GM21390 (cell line): ENCODE data around the gene TSKU.

Experiments
- ATAC-seq: cut with Tn5 transposase; IDR thresholded peaks from one replicate; pipeline ENCODE4 v1.9.1; 2021; ENCODE audit not compliant: unreplicated experiment

TSKU gene

DNA sequence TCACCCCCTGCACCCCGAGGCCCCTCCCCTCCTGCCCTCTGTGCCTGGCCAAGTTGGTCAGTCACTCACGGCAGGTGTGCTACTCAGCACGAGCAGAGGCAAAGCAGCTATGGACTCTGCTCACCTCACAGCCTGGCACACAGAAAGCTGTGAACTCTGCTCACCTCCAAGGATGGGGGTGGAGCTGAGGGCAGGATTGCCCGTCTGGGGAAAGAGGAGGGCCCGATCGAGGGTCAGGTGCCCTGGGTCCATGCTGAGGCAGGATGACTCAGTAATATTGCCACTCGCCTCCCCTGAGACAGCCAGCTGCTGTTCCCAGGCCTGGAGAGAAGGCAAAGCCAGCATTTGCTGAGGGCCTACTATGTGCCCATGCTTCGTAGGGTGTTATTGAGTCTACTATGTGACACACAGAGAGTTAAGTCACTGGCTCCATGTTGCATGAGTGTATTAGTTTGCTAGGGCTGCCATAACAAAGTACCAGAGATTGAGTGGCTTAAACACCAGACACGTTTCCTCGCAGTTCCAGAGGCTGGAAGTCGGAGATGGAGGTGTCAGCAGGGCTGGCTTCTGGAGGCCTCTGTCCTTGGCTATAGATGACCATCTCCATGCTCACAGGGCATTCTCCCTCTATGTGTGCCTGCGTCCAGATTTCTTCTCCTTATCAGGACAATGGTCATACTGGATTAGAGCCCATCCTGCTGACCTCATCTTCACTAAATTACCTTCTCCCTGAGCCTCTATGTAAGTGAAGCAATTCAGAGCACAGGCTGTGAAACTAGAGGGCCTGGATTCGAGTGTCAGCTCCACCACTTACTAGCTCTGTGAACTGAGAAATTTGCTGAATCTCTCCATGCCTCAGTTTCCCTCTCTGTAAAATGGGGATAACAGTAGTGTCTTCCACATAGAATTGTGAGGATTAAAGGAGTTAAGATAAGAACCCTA lies 13.2 kb upstream of the TSKU start:
- ATAC-seq, result no peak

DNA sequence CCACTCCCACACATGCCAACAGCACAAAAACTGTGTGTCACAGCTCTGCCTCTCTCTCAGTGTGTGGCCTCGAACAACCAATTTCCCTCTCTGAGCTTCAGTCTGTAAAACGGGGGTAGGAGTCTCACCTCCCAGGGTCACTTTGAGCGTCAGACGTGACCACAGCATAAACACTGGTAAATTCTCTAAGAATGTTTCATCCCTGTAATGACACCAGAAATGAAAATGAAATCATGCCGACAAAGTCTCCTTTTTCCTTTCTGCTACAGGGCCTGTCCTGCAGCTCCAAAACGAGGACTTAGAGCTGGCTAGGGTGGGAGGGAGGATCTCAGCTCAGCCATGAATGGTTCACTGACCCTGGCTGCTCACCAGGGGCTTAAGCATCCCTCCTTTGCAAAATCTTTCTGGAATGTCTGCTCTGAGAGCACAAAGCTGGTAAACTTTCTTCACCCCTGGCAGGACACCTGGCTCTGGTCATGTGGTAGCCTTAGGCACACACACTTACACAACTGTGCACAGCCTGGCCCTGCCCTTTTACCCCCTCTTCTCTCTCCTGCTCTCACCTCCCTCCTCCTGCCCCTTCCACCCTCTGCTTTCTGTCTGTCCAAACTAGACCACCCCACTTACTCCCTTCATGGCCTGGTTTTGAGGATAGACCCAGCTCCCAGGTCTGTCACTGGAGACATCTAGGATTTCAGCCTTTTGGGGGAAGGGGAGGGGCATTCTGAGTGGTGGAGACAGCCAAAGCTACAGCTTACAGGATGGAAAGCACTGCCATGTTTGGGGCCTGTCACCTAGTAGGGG lies 12.3 kb upstream of the TSKU start:
- no peak for ATAC-seq

DNA sequence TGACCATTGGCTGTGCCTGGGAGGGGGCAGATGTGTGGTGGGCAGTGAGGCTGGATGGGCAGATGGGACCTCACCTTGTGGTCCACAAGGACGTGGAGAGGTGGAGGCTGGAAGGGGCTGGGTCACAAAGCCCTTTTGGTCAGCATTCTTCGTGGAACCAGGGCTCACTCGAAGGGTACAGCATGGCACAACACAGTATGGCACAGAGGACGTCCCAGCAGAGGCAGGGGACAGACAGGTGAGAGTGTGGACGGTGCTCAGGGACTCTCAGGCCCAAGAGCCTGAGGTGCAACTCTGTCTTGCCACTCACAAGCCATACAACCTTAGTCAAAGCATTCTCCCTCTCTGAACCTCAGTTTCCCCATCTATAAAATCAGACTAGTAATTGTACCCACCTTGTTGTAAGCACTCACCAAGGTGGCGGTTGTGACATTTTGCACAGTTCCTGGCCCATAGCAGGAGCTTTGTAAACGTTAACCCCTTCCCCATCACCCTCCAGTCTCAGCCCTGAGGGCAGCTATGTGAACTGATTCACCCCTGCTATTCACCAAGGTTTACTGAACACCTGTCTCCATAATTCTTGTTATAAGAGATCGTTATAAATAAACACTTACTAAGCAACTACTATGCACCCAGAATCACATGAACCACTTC lies 11.6 kb upstream of the TSKU start:
- ATAC-seq, result no peak

DNA sequence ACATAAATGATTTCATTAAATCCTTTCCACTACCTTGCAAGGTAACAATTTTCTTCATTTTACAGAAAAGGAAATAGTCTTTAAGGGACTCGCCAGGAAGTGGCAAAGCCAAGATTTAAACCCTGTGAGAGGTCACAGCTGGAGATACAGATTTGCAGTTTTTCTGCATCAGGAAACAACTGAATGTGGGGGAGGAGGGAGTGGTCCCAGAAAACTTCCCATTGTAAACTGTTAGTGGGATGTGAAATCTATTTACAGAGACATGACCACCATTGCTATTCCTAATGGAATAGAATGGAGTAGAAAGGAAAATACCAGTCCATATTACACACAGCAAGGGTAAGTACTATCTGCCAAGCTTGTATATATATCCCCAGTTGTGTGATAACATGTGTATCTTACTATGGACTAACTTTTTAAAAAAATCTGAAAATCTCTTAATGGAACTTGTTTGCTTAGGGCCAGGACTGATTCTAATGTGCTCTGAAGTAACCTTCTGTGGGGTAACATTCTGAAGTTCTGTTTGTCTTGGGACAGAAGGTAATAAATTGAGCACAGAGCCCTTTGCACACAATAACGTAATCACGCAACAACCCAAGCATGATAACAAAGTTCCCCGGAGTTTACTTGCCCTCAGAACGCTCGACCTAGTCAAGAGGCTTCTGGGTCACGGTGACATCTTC lies 10.9 kb upstream of the TSKU start:
- ATAC-seq, result no peak

DNA sequence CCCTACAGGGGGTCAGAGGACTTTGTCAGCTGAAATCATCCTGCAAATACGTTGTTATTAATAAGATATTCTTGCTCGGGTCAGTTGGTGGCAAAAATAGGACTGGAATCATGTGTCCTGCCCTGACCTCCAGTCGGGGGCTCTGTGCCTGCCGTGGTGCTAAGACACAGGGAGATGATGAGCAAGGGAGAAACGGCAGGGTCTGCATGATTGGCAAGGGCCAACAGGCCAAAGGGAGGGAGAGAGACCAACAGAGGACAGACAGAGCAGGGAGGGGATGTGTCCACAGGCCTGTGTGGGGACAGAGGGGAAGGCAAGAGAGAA lies 10.4 kb upstream of the TSKU start:
- no peak for ATAC-seq

DNA sequence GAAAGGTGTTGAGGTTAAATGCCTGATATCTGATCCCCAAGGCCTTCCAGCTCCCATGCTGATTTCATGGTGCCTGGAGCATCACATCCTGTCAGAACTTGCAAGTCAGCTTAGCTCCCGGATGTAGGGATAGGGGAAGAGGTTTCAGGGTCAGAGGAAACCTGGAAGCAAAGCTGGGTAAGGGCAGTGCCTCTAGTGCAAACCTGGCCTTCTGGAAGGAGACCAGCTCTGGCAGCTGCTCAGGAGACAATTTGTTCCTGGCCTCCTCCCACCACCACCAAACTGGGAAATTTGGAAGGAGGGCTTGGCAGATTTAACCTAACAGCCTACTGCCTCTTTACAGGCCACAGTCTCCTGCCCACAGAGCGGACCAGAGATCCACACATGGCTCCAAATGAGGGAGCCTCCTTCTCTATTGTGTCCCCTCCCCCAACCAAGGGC lies 9.2 kb upstream of the TSKU start:
- no peak for ATAC-seq

DNA sequence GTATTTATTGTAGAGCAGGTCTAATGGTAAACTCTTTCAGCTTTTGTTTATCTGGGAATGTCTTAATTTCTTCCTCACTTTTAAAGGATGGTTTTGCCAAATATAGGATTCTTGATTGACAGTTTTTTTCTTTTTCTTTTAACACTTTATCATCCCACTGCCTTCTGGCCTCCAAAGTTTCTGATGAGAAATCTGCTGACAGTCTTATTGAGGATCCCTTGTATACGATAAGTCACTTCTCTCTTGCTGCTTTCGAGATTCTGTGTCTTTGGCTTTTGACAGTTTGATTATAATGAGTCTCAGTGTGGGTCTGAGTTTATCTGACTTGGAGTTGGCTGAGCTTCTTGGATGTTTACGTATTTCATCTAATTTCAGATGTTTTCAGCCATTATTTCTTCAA lies 6.7 kb upstream of the TSKU start:
- ATAC-seq, result no peak

DNA sequence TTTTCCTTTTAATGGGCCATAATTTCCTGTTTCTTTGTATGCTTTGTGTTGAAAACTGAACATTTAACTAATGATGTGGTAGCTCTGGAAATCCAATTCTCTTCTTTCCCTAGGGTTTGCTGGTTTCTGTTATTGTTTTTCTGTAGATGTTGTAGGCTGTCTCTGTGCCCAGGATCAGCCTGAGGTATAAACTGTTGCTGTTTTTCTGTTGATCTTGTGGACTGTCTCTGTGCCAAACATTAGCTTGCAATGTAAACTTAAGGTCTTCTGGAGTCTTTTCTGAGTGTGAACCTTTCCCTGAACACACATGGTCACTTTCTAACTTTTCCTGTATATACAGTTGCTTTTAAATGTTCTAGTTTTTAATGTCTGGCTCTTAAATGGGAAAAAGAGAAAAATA lies 5.9 kb upstream of the TSKU start:
- no peak for ATAC-seq

DNA sequence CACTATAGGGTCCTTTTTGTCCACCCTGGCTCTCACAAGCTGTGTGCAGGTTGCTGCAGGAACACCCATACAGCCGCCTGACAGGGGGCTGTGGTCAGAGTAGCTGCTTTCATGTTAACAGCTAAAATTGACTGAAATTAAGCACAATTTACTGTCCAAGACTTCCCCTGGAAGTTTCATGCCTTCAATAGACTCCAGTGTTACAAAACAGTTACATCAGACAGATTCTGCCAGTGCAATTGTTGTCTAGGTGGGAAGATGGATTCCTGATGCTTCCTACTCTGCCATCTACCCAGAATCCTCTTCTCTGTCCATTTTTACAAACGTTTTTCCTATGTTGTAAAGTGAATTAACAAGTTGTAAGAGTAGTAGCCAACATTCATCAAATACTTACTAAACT lies 5.3 kb upstream of the TSKU start:
- ATAC-seq, result no peak

DNA sequence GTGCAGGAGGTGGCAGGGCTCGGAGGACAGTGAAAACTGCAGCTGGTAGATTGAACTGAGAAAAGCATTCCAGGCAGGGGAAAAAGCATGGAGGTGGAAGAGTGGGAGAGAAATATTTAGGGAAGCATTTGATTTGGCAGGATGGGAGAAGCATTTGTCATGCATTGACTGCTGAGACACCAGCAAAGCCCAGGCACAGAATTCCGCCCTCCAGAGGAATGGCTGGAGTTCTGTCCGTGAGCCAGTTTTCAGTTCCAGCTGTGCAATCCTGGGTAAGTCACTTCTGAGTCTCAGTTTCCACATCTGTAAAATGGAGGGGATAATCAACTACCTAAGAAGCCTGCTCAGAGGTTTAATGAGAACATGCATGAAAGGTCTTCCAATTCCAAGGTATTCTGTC lies 4.3 kb upstream of the TSKU start:
- no peak for ATAC-seq

DNA sequence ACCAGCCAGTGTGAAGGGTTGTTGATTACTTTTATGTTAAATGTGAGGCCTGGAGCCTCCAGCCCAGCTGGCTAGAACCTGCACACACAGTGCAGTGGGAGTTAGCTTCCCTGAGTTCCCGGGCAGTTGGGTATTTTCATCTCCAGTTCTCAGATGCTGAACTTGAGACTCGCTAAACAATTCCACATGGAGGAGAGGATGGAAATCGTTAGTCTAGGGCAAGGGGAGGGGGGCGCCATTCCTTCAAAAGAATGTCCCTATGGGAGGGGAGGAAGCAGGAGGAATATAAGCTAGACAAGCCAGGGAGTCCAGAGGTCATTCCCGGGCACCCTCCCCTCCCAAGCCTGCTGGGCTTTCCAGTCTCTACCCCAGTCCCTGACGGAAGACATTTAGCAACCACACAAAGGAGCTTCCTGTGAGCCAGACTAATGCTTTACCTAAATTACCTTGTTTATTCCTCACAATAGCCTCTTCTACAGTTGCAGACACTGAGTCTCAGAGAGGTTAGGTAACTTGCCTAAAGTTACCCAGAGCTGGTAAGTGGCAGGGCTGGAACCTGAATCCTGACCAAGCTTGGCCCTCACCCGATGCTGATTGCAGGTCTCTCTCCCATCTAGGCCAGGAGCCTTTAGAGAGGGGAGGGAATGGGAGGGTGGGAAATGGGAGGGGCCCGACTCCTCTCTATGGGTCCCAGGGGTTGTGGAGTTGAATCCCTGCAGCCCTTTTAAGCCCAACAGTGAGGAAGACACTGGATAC lies 1.9 kb upstream of the TSKU start:
- ATAC-seq, result no peak

DNA sequence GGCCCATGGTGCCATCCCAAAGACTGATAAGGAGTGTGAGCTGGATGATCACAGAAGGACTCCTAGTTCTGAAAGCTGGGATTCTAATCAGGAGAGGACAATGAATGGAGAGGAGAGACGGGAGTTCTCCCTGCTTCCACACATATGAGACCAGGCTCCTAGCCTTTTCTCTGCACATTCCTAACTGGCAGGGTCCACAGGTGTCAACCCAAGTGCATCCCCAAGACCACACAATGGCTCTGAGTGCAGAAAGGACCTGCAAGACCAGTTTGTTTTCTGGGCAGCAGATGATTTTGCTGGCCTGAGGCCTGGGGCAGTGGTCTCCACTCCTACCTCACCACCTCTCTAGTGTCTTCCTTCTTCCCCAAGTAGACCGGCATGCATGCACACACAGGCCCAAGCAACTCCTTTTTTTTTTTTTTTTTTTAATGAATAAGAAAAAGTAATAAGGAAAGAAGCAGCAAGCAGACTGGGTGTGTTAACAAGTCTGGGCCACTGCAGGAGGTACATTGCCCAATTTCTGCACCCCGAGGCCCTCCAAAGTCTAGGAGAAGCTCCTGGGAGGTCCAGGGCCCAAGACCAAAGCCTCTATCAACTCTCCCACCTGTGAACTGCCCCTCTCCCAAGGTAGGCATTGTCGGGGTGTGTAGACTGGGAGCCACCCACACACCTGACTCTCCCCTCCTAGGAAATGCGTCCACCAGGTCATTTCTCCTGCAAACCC lies 1.2 kb upstream of the TSKU start:
- ATAC-seq, result no peak

DNA sequence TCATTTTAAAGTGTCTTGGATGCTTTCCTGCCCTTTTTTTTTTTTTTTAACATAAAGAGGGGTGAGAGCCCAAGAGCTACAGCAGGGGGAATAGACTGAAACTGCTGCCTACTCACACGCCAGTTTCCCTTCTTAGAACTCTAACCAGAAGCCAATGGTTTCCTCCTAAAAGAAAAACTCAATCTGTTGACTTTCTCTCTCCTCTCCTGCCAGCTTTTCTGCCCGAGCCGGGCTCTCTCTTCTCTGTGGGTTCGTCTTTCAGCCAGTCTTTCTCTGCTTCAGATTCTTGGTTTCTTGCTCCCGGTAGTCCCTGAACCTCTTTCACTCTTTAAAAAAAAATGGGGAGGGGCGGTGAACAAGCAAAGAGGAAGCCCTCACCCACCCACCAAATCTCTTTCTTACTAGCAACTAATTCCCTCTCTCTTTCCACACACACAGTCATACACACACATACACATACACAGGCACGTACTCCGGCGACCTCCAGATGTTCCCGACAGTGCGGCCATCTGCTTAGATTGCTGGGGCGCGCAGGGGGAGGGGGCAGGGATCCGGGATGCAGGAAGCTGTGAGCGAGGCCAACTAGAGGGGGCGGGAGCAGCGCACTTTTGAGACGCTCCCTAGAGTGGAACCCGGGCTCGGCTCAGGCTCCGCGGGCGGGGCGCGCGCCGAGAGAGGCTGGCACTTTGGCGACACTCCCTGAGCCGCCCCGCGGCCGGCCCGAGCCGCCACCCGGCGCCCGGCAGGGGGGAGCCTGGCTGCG lies 444 bp upstream of the TSKU start:
- ATAC-seq, result no peak

DNA sequence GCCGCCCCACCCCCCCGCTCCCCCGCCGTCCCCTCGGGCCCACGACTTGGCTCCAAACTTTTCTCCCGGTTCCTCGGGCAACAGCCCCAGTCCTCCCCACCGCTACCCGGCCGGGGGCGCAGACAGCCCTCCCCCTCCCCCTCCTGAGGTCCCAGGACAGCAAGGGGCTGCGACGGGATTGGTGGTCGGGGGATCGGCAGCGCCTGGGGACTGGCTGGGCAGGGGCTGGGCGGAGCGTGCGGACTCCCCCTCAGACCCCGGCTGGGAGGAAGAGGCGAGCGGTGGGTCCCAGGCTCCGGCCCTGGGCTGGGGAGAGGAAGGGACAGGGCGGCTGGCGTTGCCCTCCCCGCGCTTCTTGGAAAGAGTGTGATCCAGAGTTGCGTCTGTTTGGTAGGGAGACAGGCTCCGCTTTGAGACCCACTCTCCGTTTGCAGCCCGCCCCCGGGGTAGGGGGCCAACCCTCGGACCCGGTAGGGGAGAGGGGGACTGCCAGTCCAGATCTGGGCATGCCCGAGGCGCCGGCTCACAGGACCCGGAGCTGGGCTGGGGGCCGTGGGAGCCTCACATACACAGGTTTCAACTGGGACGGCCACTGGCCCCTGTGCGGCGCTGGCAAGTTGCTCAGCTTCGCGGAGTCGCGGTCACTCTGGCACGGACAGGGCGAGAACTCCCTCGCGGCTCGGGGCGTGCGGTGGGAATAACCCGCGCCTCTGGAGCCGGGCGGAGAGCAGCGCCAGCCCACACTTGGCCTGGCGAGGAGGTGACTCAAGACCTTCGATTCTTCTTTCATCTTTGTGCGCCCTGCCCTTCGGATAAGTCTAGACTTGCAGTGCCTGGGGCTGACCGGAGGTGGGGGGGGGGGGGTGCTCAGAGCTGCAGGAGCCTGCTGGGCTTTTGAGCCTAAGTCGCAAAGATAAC lies 999 bp downstream of the TSKU start:
- ATAC-seq, result no peak

DNA sequence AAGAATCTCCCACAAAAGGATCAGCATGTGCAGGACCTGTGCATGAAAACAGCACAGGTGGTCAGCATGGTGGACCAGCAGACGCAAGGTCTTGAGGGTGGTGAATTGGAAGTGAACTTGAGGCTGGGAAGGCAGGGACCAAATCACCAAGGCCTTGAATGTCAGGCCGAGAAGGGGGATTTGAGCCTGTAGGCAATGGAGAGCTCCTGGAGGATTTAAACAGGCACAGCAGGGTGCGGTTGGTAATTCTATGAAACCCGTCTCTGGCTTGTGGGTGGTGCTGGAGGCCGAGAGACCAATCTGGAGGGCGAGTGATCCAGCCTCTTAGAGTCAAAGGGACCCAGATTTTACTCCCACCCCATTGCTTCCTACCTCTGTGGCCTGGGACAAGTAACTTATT lies 2.4 kb downstream of the TSKU start:
- no peak for ATAC-seq

DNA sequence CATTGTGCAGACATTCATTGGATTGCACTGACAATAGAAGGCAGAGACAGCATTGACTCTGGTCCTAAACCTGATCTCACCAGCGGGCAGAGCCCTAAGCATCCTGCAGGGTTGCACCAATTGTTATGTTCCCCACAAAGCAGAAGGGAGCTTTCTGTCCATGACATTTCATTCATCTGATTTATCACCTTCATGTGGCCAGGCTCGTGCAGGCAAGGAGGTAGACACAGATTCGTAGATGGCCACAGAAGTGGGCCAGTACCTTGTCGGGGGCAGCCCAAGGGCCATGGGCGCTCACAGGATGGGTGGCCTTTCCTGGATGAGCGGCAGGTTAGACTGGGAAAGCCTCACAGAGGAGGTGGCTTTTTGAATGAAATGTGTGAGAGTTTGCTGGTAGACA lies 2.9 kb downstream of the TSKU start:
- no peak for ATAC-seq

DNA sequence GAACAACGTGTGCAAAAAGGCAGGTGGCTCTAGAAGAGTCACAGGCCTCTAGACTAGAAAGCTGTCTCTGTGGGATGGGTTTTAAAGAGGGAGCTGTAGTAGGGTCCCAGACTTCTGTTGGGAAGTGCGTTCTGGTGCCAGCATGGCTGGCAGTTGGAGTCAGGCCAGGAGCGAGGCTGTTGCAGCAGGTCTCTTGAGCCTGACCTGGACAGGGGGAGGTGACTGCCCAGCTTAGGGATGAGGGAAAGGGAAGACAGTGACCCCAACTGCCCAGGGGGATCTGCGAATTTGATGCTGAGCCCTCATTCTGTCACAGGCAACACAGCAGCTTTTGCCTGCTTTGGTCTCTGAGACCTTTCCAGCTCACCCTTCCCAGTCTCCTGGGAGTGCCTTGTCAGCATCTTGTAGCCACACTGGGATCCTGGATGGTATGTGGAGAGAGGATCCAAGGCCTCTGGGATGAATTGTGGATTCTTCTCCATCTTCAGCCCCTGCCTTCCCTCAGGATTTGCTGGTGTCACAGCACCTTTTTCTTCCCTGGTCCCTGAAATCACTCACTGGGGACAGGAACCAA lies 3.4 kb downstream of the TSKU start:
- ATAC-seq, result no peak

DNA sequence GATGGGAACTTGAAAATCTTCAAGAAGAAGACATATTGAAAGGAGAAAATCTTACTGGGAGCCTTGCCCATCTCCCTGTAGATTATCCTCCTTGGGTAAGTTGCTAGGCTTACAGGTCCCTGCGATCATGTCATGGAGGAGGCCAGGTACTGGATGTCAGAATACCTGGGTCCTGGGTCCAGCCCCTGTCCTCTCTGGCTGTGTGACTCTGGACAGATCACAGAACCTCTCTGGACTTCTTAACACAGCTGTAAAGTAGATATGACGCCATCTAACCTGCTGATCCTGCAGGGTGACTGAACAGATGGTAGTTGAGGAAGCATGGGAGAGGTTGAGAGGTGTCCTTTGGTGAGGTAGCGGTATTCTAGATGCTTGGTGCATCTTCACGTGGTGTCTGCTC lies 4.1 kb downstream of the TSKU start:
- no peak for ATAC-seq
